ENCODE data around the gene CFAP97. TPM values are rescaled to one million over a fixed set of nuclear protein-coding genes. Genes with fewer than 3 reads are reported as not detected.

Gene CFAP97
- total and polyA plus RNA-seq, 9 donors: 14.1 to 57.6 (median 38.2) TPM

DNA sequence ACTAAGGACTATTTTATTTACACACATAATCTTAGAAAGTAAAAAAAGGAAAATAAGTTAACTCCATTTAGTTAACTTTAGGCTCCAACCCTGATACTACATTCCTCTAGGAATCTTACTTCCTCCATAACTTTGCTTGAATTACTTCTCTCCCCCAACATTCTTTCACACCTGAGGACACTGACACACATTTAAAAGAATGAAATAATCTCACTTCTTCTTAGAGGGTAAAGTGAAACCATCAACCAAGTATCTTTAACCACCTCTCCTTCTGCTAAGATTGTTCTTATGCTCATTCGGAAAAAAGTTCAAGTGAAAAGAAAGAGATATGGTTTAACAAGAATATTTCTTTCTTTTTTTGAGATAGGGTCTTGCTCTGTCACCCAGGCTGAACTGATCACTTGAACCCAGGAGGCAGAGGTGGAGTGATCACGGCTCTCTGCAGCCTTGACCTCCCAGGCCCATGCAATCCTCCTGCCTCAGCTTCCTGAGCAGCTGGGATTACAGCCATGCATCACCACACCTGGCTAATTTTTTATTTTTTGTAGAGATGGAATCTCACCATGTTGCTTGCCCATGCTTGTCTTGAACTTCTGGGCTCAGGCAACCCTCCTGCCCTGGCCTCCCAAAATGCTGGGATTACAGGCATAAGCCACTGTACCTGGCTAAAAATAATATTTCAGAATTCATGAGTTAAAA is 32.3 kb downstream of the CFAP97 start:
- H3K27ac ChIP-seq: no peak overlapping the region
- no peaks in the 10 kb centered on the region for H3K36me3 ChIP-seq
- no peak for DNase-seq

DNA sequence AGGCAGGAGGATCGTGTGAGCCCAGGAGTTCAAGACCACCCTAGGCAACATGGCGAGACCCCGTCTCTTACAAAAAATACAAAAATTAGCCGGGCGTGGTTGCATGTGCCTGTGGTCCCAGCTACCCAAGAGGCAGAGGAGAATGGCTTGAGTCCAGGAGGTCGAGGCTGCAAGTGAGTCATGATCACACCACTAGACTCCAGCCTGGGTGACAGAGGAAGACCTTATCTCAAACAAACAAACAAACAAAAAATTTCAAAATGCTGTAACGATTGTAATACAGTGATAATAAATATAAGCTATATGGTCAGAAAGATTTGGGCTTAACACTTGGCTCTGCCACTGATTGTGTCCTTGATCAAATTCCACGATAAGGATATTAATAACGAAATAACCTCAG is 36.6 kb downstream of the CFAP97 start:
- H3K4me1 ChIP-seq (ENCODE audit: insufficient read depth): peaks cover 4% of the 10 kb centered on the region
- no peaks in the 10 kb centered on the region for H3K9me3 ChIP-seq
- H3K4me3 ChIP-seq: no peak overlapping the region
- intact Hi-C loops (cut with DNase I): no loop called here
- WGBS, 3 donors: 74 to 78% (median 76%) methylated on average over 9 of the region's 9 CpGs
- no peaks in the 10 kb centered on the region for H3K36me3 ChIP-seq
- no peak overlapping the region for H3K27ac ChIP-seq
- TF ChIP-seq CTCF (IDR thresholded peaks at IDR 0.05): no peak
- TF ChIP-seq EP300 (IDR thresholded peaks at IDR 0.05): no peak
- TF ChIP-seq POLR2A (IDR thresholded peaks at IDR 0.05): no peak
- no peaks in the 10 kb centered on the region for H3K27me3 ChIP-seq
- no peak for DNase-seq

More for the DNA sequence above, 32.3 kb downstream of the CFAP97 start:
- H3K4me1 ChIP-seq (ENCODE audit: insufficient read depth): no peaks in the 10 kb centered on the region
- no peaks in the 10 kb centered on the region for H3K9me3 ChIP-seq
- H3K27me3 ChIP-seq: no peaks in the 10 kb centered on the region
- 87 to 93% (median 88%) methylated on average over 2 of the region's 2 CpGs for WGBS, 3 donors
- intact Hi-C loops (cut with DNase I): no loop called here
- TF ChIP-seq CTCF (IDR thresholded peaks at IDR 0.05) (no peak), POLR2A (IDR thresholded peaks at IDR 0.05) (no peak), EP300 (IDR thresholded peaks at IDR 0.05) (no peak)
- no peak overlapping the region for H3K4me3 ChIP-seq

GRCh38 chr4:185165605-185166063 is 38.2 kb downstream of the CFAP97 start:
- Histone ChIP-seq H3K4me1 (ENCODE audit: insufficient read depth) (peaks cover 4% of the 10 kb centered on the region), H3K4me3 (no peak overlapping the region), H3K27me3 (no peaks in the 10 kb centered on the region), H3K27ac (no peak overlapping the region), H3K36me3 (no peaks in the 10 kb centered on the region), H3K9me3 (no peaks in the 10 kb centered on the region)
- peak in 1 of 5 donors; percentile 33 for DNase-seq
- TF ChIP-seq POLR2A (IDR thresholded peaks at IDR 0.05): no peak
- TF ChIP-seq CTCF (IDR thresholded peaks at IDR 0.05): no peak
- no peak for TF ChIP-seq EP300 (IDR thresholded peaks at IDR 0.05)
- intact Hi-C loops (cut with DNase I): no loop called here
- WGBS, 3 donors: 7 to 11% (median 8%) methylated on average over 2 of the region's 2 CpGs

DNA sequence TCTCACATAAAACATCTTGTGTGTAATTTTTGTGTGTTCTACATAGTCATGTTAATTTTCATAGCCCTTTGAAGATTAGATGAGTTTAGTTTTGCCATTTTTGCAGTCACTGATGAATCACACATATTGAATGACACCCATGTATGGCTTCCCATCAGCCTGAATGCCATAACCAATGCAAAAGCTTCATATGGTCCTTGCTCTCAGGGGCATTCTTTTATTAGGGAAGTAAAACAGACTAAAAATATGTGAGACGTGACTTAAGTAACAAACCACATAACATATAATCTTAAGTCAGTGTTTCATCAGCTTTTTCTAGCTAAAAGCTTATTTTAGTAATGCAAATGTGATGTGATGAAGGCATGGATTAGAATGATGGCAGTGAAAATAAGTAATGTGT is 52.5 kb downstream of the CFAP97 start:
- intact Hi-C loops (cut with DNase I): no loop called here
- no peak for DNase-seq
- 92 to 95% (median 92%) methylated on average over 1 of the region's 1 CpG for whole genome bisulfite sequencing, 3 donors
- no peaks in the 10 kb centered on the region for H3K9me3 ChIP-seq
- no peak overlapping the region for H3K27ac ChIP-seq
- no peak overlapping the region for H3K4me3 ChIP-seq
- H3K27me3 ChIP-seq: no peaks in the 10 kb centered on the region
- H3K4me1 ChIP-seq (ENCODE audit: insufficient read depth): peaks cover 2% of the 10 kb centered on the region
- no peak for TF ChIP-seq CTCF (IDR thresholded peaks at IDR 0.05)
- TF ChIP-seq EP300 (IDR thresholded peaks at IDR 0.05): no peak
- no peak for TF ChIP-seq POLR2A (IDR thresholded peaks at IDR 0.05)
- H3K36me3 ChIP-seq: no peaks in the 10 kb centered on the region

All from ovary (tissue), 9 donors.